NCI-H1417 treated with DMSO at 0.1 percent for 48 hours (cell line): ENCODE results near the gene STEAP3.
A peak's percentile ranks its signal among the peaks of the same experiment; 100 is the strongest.
"Not testable (repeated sequence)": the region's sequence is repeated elsewhere in the genome, so short reads cannot be mapped to it uniquely, and the experiment has no call there.

Source experiments
- DNase-seq: peaks from one replicate; lab custom pipeline; 2025; lab: John Stamatoyannopoulos, UW

Gene STEAP3

DNA sequence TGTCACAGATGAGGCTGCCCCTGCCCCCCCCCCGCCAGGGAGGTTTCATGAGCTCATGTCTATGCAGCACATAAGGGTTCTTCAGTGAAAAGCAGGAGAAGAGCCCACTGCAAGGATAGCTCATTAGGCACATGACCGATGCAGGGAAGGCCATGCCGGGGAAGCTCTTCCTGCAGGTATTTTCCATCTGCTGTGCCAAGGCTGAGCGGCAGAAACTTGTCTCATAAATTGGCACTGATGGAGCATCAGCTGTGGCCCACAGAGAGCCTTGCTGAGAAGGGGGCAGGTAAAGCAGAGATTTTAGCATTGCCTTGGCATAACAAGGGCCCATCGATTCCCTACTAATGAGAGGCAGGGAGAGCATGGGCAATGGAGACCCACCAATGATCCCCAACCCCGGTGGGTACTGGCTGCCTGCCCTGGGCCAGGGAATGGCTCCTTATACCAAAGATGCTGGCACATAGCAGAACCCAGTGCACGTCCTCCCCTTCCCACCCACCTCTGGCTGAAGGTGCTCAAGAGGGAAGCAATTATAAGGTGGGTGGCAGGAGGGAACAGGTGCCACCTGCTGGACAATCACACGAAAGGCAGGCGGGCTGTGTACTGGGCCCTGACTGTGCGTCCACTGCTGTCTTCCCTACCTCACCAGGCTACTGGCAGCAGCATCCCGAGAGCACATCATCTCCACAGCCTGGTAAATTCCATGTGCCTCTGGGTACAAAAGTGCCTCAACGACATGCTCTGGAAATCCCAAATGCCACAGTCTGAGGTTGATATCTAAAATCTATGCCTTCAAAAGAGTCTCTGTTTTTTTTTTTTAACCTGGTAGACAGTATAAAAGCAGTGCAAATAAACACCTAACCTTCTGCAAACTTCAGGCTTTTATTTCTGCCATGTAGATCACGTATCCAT is 41.4 kb downstream of the STEAP3 start:
- DNase-seq: peak; percentile 28

DNA sequence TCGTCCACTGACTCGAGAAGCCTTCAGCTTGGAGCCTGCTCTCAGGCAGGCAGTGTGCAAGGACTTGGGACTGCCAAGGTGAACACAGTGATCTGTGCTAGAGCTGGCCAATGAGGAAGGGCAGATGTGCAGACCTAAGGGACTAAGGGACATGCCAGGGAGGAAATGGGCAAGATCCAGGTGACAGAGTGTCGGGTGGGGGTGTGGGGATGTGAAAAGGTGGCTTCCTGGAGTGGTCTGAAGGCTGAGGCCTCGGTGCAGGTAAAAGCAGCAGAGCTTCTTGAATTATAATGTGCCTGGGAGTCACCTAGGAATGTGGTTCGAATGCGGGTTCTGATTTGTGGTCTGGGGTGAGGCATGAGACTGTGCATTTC is 42.0 kb downstream of the STEAP3 start:
- no peak for DNase-seq

DNA sequence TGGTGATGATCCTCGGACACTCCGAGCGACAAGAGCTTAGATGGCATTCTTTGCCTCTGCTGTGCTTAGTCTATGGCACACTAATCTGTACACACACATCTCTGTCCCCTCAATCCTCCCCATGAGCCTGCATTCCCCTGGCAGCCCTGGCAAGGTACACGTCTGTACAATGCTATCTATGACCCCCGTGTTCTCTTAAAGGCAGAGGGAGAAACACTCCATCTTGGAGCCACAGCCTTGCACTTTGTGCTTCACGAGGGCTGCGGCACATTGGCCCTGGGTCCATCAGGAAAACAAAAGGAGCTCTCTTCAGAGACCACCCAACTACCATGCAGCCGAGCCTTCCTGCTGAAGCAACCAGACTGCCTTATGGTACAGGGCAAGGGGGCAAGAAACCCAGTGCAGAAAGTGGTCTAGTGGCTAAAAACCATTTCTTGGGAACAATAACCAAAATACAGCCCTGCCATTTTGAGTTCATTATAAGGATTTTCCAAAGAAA is 42.5 kb downstream of the STEAP3 start:
- DNase-seq: no peak

DNA sequence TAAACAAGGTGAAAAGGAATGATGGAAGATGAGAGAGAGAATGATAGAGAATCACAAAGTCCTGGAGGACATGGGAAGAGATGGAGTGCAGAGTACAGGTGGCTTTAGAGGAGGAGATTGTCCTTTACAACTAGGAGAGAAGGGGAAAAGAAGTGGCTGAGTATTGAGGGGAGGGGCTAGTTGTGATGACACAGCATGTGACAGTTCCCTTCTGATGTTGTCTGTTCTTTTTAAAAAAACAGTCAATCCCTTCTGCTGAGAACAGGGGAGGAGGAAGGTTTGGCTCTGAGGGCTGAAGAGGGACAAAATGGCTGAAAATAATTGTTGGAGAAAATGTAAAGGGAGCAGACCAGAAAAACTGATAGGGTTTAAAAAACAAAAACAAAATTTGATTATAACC is 44.0 kb downstream of the STEAP3 start:
- DNase-seq: no peak

DNA sequence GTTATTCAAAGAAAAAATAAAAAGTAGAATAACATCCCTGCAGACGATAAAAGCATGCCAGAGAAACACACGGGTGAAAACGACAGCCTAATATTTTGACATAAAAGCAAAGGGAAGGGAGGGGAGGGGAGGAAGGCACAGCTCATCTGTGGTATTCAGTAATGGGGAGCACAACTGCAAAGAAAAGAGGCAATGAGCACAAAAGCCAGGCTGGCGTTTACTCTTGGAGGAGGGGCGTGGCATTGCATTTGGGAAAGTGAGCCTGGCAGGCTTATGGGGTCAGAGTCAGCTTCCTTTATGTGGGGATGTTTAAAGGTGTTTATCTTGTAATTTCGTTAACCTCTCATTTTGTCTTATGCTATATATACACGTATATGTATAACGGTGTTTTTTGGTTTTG is 53.2 kb downstream of the STEAP3 start:
- DNase-seq: no peak

DNA sequence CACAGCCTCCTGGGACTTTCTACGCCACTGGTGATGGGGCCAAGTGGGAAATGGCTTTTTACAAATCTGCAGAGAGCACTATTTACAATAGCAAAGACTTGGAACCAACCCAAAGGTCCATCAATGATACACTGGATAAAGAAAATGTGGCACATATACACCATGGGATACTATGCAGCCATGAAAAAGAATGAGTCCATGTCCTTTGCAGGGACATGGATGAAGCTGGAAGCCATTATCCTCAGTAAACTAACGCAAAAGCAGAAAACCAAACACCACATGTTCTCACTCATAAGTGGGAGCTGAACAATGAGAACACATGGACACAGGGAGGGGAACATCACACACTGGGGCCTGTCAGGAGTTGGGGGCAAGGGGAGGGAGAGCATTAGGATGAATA is 54.8 kb downstream of the STEAP3 start:
- not testable (repeated sequence) for DNase-seq

DNA sequence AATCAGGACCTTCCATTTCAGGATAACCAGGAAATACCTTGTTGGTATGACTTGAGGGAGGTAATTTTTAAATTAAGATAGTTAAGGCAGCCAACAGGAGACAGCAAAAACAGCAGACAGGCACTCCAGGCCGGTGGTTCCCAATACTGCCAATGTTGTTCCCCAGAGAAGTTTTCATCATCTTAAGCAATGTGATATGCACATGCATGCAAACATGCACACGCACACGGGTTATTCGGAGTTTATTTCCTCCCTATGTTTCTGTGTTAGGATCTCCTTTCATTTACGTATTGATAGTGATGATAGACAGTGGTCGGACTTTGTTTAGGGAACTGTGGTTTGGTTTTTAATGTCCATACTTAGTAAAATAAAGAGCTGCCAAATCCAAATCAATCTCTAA is 55.3 kb downstream of the STEAP3 start:
- DNase-seq: no peak

DNA sequence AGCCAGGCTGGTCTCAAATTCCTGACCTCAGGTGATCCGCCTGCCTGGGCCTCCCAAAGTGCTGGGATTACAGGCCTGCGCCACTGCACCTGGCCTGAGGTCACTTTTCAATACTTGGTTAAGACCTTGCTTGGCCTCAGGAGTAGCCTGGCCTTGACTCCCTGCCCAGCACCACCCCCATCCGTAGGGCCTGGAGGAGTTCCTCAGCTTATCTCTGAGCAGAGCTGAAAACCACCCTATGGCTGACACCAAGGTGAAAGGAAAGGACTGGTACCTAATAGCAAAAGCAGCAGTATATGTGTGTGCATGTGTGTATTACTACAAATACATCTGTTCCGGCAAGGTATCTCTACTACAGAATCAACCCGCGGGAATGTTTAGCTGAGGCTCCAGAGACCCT is 56.0 kb downstream of the STEAP3 start:
- no peak for DNase-seq

DNA sequence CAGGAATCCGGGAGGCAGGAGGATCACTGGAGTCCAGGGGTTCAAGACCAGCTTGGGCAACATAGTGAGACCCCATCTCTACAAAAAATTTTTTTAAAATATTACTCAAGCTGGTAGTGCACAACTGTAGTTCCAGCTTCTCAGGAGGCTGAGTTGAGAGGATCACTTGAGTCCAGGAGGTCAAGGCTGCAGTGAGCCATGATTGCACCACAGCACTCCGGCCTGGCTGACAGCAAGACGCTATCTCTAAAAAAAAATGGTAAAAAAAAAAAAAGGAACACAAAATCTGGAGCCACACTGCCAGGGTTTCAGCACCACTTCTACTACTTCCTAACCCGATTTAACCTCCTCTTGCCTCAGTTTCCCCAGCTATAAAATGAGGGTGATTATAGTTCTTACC is 57.0 kb downstream of the STEAP3 start:
- DNase-seq: no peak

DNA sequence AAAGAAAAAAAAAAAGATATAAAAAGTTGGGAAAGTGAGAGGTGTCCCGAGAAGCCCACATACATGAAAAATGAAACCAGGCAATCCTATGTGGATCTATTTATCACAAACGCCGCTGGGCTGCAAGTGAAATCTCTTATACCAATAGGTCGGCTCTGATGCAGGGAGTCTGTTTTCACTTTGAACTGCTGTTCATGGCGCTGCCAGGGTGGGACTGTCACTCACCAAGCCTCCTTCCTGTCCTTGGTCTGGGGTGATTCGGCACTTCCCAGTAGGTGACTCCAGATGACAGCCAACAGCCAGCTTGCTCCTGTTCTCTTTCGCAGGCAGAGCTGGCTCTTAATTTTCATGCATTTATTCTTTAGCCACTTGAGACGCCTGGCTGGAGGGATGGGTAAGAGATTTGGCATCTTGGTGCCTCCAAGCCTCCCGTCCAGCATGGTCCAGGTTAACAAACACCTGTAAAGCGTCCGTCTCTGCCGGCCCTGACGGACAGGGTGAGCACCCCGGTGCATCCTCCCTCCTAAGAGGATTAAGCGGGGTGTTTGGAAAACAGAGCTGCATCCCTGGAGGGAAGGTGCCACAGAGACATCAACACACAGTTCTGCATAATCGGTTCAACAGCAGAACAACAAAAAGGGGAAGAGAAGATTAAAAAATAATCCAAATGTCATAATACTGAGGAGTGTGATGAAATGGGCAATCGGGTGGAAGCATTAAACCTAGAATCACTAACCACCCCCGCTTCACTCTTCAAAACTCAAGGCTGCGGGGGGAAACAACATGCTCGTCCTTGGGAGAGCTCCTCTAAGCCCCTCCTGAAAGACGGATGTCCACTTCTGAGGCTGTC is 58.7 kb downstream of the STEAP3 start:
- DNase-seq: no peak

DNA sequence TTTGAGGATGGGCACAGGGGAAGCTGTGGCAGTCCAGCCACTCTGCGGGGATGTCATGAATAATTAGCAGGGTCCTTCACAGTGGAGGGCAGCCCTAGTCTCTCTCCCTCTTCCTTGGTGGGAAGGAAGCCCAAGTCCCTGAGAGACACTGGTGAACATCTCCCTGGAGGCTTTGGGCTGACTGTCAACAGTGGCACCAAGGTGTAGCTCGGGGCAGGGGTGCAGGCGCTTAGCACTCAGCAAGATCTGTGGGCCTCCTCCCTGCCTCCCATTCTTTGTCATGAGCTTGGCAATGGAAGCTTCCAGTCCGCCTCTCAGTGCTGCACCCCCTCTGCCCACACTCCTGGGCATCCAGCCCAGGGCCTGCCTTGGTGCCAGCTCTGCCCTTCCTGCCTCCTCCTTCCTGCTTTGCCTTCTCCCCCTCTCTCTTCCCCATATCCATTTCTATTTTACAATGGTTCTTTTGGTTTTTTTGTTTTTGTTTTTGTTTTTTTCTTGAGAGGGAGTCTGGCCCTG is 59.4 kb downstream of the STEAP3 start:
- DNase-seq: no peak

DNA sequence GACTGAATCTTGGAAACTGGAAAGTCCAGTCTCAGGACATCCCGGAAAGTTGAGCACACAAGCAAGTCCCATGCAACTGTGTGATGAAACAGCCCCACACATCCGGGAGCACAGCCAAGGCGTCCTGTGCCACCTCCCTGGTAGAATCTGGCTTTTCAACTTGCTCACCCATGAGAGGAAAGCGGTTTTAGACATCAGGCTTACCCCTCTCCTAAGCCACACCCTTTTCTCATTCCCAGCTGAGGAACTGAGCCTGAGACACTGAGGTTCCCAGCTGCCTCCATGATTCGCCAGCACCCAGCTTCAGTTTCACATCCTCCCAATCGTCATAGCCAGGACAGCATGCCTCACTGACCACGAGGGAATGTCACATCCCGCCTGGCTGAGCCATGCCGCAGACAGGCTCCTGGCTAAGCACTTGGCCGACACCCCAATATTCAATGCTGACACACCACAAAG is 60.3 kb downstream of the STEAP3 start:
- no peak for DNase-seq

DNA sequence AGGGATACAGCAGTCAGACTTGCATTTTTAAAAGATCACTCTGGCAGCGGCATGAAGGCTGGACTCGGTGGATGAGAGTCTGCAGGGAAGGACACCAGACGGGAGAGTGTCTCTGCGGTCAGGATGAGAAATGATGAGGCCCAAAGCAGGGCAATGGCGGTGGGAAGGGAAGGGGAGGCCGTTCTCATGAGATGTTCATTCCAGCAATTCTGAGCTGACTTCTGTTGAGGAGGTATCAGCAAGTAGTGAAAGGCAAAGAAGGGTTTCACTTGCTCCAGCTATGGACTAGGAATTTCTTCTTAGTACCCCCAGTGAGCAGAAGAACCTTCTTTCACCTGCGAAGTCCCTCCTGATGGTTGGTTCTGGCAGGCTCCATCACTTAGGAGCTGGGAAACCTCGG is 63.0 kb downstream of the STEAP3 start:
- no peak for DNase-seq

DNA sequence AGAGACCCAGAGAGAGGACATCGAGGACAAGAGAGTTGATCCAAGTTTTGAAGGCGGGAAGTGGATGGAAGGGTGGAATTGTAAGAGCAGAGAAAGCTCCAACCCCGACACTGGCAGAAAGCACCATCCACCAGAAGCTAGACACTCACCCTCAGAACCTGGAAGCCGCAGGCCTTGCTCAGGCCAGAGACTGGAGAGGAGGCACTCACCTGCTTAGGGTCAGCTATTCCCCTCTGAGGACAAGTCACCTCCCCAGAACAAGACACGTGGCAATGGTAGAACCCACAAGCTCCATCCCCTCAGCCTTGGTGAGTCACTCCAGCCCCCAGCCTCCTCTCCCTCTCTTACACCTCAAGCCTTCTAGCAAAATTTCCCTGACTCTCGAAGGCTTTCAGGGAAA is 64.9 kb downstream of the STEAP3 start:
- DNase-seq: no peak

DNA sequence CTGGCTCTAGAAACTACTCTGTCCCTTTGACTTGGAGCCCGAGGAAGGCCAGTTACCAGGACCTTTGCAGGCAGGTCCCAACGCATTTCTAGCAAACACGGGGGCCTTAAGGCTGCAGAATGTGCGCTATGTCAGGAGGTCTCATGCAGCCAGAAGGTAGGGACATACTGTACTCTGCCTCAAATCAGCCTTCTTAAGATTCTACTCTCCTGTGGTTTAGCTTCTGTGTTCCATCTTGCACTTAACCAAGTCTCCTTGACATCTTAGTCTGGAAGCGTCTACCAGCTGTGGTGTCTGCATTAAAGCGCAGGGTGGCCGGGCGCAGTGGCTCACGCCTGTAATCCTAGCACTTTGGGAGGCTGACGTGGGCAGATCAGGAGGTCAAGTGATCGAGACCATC is 65.5 kb downstream of the STEAP3 start:
- DNase-seq: no peak

DNA sequence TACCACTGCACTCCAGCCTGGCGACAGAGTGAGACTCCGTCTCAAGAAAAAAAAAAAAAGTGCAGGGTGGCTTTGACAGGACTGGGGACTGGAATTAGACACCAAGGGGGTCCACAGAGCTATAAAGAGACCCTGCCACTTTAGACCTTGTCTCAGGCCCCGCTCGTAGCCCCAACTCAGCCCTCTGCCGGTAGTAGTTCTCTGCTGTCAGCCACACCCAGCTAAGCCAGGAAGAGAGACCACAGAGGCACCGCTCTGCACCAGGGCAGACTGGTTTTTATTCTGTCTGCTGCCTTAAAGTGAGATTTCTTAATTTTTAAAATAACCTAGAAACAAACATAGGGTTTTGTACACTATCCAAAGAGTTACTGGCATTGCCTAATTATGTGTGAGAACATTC is 66.0 kb downstream of the STEAP3 start:
- DNase-seq: no peak

DNA sequence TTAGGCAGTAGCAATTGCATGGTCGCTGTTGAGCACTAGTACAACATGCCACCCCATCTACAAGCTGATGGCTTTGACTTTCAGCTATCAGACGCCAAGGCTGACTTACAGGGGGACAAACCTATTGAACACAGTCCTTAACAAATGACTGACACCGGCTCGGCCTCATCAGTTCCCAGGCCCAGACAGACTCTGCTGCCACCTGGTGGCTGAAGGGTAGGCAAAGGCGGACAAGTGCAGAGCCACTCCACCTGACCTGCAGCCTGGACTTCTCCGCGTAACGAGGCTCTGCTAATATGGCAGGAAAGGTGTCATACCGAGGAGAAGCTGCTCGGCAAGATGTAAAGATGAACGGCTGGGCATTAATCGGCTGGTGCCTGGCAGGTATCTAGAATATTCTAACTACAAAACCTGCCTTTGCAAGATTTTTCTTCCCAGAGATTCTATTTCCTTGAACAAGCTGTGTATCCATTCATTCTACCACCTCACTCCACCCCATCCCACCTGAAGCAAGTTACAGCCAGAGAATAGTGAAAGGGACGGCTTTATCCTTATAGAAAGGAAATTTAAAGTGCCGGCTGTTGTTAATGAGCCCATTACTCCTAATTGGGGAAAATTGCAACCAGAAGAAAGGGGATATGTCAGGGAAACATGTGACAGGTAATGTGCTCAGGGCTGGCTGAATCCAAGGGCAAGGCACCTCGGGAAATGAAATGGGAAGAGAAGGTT is 67.4 kb downstream of the STEAP3 start:
- DNase-seq: peak; percentile 44

DNA sequence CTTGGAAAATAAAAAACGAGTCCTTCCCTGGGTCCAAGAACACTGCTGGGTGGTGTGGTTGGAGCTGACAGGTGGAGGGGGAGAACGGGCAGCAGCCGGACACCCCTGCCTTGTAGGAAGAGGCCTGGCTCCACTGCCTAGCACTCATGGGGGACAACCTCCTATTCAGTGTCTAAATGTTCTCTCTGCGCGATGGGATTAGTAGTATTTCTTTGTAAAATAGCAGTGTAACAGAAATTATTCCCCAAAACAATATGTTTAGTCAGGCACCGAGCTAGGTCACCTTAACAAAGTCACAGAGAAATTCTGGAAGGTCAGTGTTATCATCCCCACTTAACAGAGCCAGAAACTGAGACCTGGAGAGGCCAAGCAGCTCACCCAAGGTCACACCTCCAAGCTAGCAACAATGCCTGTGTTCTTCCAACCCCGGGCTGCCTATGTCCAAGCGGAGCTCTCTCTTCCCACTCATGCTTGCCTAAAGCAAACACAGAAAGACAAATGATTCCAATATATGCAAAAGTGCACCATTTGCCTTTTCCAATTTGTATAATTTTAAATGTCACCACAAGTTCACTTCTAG is 68.0 kb downstream of the STEAP3 start:
- no peak for DNase-seq

DNA sequence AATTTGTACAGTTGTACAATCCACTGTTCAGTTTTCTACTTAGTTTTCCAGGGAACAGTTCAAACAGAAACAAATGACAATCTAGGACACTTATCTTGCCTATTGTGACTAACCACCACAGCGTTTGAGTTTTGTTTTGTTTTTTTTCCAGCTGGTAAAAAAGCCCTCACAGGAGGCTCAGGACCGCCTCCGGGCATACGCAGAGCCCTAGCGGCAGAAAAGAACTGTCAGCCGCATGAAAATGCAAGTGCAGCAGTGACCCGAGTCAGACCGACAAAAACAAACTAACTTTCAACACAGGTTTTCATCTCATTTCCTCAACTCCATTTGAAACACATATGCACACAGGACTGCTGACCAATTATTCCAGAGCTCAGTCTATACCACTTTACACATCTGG is 68.6 kb downstream of the STEAP3 start:
- DNase-seq: no peak

DNA sequence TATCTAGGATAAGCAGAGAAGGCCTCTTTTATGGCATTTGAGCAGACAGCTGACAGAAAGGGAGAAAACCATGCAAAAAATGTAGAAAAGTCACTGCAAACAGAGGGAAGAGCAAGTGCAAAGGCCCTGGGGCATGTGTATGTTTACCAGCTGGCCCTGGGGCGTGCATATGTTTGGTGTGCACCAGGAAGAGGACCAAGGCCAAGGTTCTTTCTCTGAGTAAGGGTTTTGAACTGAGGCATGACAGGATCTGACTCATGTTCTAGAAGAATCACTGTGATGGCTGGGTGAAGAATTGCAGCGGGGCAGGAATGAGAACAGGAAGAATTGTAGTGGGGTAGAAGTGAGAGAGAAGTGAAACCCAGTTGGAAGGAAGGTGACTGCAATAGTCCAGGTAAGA is 69.6 kb downstream of the STEAP3 start:
- DNase-seq: no peak

DNA sequence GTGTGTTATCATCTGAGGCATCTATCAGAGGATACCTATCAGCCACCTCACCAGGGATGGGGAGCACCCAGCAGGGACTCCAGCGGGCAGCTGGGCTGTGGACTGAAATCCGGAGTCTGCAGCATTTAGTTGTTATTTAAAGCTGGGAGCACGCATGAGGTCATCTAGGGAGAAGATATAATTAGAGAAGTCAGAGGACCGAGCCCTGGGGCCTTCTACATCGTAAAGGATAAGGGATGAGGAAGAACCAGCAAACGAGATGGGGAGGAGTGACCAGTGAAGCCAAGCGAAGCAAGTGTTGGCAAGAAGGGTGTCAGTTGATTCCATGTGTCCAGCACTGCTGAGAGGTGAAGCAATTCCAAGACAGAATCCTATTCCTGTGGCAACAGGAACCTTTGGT is 70.3 kb downstream of the STEAP3 start:
- no peak for DNase-seq

DNA sequence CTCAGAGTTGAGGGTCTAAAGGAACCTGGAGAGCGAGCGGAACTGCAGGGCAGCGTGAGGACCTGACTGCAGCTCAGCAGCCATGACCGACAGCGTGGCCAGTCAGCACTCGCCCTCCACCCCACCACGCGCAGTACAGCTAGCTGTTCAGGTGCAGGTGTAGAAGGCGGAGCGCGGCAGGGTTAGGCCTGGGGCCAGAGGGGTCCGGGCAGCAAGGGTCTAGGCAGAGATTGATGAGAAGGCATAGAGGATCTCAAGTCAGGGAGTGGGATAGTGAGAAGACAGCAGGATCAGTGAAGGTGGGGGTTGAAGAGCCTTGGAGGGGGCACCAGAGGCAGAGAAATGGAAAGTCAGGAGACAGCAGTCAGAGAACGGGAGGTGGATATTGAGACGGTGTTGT is 71.0 kb downstream of the STEAP3 start:
- DNase-seq: no peak
